GM04503 (cell line): Measurements from ENCODE around the gene ABCD2.
"Not testable (repeated sequence)": the region's sequence is repeated elsewhere in the genome, so short reads cannot be mapped to it uniquely, and the experiment has no call there.

Experiments
- DNase-seq: peaks from one replicate; pipeline ENCODE4 v3.0.0-alpha.2; 2012; ENCODE audit warnings: low read depth

ABCD2 gene

DNA sequence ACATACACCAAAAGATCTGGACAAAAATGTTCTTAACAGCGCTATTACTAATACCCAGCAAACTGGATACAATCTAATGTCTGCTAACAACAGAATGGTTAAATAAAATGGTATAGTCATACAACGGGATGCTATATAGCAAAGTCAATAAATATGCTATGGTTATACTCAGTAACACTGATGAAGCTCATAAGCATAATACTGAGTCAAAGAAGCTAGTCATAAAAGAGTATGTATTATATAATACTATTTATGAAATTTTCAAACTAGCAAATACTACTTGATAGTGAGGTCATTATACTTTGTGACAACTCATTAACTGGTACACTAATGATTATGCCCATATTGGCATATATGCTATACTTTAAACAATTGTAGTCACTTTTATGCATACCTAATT lies 7.4 kb downstream of the ABCD2 start:
- no peak for DNase-seq

DNA sequence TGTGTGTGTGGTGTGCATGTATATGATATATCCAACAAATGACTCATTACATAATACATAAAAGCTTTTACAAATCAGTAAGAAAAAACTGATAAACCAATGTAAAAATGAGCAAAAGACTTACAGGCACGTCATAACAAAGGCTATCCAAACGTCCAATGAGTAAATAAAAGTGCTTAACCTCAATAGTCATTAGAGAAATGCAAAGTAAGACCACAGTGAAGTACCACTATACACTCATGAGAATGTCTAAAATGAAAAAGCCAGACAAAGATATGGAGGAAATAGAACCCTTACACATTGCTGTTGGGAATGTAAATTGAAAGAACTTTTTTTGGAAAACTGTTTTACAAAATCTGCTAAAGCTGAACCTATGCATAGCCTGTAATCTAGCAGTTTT lies 7.8 kb downstream of the ABCD2 start:
- DNase-seq: no peak

GRCh38 chr12:39610436-39611025 lies 9.1 kb downstream of the ABCD2 start:
- DNase-seq: no peak

DNA sequence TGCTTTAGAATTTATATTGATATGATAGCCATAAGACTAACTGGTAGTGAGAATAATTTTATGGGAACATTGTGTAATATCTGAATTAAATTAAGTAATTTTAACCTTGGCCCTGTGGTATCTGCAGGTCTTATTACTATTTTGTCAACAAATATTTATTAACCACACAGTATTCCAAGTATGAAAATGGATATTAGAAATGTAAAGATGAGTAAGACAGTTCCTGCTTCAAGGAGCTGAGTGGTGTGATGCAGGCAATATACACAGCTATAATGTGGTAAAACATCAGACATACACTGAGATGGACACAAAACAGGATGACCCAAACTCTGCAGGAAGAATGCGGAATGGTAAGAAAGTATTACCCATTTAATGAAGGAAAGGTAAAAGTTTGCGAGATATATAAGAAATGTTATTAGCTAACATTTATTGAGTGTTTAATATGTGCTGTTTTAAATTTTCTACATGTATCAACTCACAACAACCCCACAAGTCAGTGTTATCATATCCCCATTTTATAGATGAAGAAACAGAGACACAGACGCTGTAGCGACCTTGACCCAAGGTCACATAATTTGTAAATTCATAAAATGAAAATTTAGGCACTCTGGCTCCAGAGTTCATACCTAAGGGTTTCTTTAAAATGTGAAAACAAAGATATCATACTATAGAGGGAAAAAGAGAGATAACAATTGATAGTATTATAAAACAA lies 12.7 kb downstream of the ABCD2 start:
- no peak for DNase-seq

- no peak for DNase-seq
These were observed 13.6 kb downstream of the ABCD2 start for GRCh38 chr12:39605996-39606395.

GRCh38 chr12:39605501-39605900 lies 14.1 kb downstream of the ABCD2 start:
- no peak for DNase-seq

- DNase-seq: no peak
These were observed 16.5 kb downstream of the ABCD2 start for GRCh38 chr12:39603065-39603464.

DNA sequence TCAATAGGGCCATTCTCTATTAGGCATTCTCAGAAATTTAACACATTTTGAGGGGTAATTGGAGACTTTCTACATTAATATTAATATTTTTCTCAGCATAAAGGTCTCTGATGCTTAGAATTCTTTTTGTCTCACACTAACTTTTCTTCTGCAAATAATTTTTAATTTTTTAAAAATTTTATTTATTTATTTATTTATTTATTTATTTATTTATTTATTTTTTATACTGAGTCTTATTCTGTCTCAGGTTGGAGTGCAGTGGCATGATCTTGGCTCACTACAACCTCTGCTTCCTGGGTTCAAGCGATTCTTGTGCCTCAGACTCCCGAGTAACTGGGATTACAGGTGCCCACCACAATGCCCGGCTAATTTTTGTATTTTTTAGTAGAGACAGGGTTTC lies 17.7 kb downstream of the ABCD2 start:
- not testable (repeated sequence) for DNase-seq

DNA sequence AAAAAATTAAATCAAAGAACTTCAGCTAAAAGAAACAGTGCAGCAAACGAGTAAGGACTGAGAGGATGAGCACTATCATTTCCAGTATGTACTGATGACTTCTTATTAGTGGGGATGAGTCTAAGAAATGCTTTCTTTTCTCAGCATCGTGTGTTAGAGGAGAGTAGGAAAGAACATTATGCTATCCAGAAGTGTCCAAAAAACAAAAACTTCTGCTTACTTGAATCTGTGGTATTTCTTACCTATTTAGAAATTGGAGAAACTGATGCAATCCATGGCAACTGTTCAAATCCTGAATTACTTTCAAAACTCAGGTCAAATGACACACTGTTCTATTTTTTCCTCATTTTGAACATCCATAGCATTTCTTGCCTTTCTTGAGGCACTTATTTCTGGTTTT lies 23.7 kb downstream of the ABCD2 start:
- DNase-seq: no peak

DNA sequence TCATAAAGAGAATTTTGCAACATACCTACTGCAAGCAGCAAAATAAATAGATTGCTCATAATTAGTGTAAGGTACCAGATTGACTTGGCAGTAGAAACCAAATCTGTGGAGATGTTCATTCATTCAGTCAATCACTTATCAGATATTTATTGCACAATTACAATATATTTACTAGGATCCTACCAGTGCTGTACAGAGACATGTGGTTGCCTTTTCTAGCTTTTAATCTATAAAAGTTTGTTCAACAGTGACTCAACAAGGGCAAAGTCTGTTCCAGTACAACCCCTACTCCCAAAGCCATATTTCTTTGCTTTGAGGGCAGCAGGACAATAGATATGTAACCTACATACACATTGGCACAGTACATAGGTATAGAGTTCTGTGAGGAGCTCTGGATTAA lies 27.3 kb downstream of the ABCD2 start:
- DNase-seq: no peak

DNA sequence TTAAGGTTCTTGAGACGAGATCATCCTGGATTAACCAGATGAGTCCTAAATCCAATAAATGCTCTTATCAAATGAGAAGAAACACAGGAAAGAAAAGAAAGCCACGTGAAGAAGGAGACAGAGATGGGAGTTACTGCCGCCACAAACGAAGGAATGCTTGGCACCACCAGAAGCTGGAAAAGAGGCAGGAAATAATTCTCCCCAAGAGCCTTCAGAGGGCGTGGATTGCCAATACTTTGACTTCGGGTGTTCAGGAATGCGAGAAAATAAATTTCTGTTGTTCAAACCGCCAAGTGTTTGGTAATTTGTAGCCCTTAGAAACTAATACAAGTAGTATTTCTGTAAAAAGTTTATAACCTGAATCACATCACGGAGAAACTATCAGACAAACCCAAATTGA lies 31.3 kb downstream of the ABCD2 start:
- DNase-seq: no peak

- DNase-seq: no peak
These were observed 32.4 kb downstream of the ABCD2 start for GRCh38 chr12:39587225-39587624.

- DNase-seq: no peak
These were observed 32.8 kb downstream of the ABCD2 start for GRCh38 chr12:39586816-39587215.

DNA sequence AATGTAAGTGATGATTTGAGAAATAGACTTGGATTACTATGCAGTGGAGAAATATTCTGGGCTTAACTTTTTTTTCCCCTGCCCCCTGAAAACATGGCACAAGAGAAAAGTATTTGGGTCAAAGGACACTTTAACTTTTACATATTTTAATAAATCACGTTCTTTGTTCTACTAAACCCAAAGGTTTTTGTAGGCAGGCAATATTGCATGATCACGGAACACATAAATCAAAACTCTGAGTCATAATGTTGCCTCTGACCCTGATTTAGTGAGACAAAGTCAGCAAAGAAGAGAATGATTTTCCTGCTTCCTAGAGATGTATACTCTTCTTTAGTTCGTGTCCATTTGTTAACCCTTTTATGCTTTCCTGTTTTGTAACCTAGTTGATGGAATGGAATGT lies 38.0 kb downstream of the ABCD2 start:
- DNase-seq: no peak

GRCh38 chr12:39575498-39575875 lies 44.1 kb downstream of the ABCD2 start:
- no peak for DNase-seq

GRCh38 chr12:39574785-39575497 lies 44.7 kb downstream of the ABCD2 start:
- no peak for DNase-seq

- no peak for DNase-seq
These were observed 45.2 kb downstream of the ABCD2 start for GRCh38 chr12:39574378-39574777.

- no peak for DNase-seq
These were observed 45.6 kb downstream of the ABCD2 start for GRCh38 chr12:39573971-39574370.

- no peak for DNase-seq
These were observed 47.1 kb downstream of the ABCD2 start for GRCh38 chr12:39572551-39572950.

GRCh38 chr12:39571351-39571750 lies 48.3 kb downstream of the ABCD2 start:
- no peak for DNase-seq

DNA sequence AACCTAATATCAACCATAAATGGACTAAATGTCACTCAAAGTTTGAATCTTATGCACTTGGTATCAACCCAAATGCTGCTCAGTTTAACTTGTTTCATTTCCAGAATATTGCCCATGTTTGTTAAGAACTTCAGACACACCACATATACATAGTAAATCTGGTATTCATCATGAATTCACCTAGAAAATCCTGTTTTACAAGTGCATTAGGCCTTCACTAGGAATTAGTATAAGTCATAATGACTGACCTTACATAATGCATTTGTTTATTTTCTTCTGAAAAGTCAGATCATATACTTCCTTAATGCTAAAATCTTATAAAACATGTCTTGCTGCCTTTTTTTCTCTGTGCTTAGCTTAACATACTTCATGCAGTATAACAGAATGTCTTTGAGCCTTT lies 66.1 kb downstream of the ABCD2 start:
- DNase-seq: no peak

GRCh38 chr12:39544211-39544610 lies 75.4 kb downstream of the ABCD2 start:
- DNase-seq: not testable (repeated sequence)

GRCh38 chr12:39541471-39541870 lies 78.1 kb downstream of the ABCD2 start:
- no peak for DNase-seq
